ENCODE results near the gene ZNF771. TPM values are rescaled to one million over a fixed set of nuclear protein-coding genes. Genes with fewer than 3 reads are reported as not detected.

ZNF771 gene
- total RNA-seq, 6 donors from 2014 or later, result 5.2 to 12.3 (median 7.2) TPM

GRCh38 chr16:30359871-30360170 is 47.6 kb upstream of the ZNF771 start:
- WGBS, 2 donors, result 74 to 77% methylated on average over 5 to 6 of the region's 6 CpGs
- DNase-seq (no peak), ATAC-seq (ENCODE audit: low FRiP score in 2 of 2) (no peak)
- H3K27me3 ChIP-seq, result no peaks in the 10 kb centered on the region
- no peak overlapping the region for H3K27ac ChIP-seq
- no peaks in the 10 kb centered on the region for H3K9me3 ChIP-seq
- H3K4me3 ChIP-seq, result no peak overlapping the region
- H3K36me3 ChIP-seq, result peaks cover 17 to 72% (median 47%) of the 10 kb centered on the region in 4 donors
- no peak for TF ChIP-seq POLR2AphosphoS5 (IDR thresholded peaks at IDR 0.05)
- no peak for TF ChIP-seq POLR2A (IDR thresholded peaks at IDR 0.05)
- TF ChIP-seq CTCF (IDR thresholded peaks at IDR 0.05), result no peak
- TF ChIP-seq EP300 (IDR thresholded peaks at IDR 0.05), result no peak
- peaks cover 13 to 23% (median 13%) of the 10 kb centered on the region in 4 donors for H3K4me1 ChIP-seq

GRCh38 chr16:30361180-30361579 is 46.2 kb upstream of the ZNF771 start:
- Histone ChIP-seq H3K4me1 (peaks cover 6 to 18% (median 9%) of the 10 kb centered on the region in 4 donors), H3K4me3 (no peak overlapping the region), H3K36me3 (peaks cover 20 to 85% (median 55%) of the 10 kb centered on the region in 4 donors), H3K27ac (no peak overlapping the region), H3K27me3 (no peaks in the 10 kb centered on the region), H3K9me3 (no peaks in the 10 kb centered on the region)
- TF ChIP-seq CTCF (IDR thresholded peaks at IDR 0.05) (no peak), POLR2AphosphoS5 (IDR thresholded peaks at IDR 0.05) (no peak), EP300 (IDR thresholded peaks at IDR 0.05) (no peak), POLR2A (IDR thresholded peaks at IDR 0.05) (no peak)
- ATAC-seq (ENCODE audit: low FRiP score in 2 of 2) (no peak), DNase-seq (no peak)
- WGBS, 2 donors, result 95 to 97% methylated on average over 7 of the region's 7 CpGs

DNA sequence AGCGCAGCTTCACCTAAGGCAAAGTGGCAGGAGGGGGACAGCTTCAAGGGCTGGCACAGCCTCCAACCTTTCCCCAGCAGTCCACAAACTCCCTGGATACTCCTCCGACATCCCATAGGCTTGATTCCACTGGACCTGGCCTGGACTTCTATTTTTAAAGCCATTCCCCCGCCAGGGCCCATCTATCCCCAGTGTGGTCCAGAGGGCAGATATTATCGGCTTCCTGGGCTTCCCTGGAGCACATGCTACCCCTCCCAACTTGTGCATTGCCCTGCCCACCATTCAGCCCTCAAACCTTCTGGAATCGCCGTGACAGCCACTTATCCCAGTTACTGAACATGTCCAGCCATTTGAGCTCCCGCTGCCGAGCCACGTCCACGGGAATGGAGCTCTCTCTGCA is 42.2 kb upstream of the ZNF771 start:
- DNase-seq, result no peak
- WGBS, 2 donors, result 82 to 94% methylated on average over 10 of the region's 10 CpGs

GRCh38 chr16:30366511-30366910 is 40.9 kb upstream of the ZNF771 start:
- no peak for ATAC-seq (ENCODE audit: low FRiP score in 2 of 2)
- Histone ChIP-seq H3K9me3 (no peaks in the 10 kb centered on the region), H3K4me1 (peaks cover 30 to 41% (median 32%) of the 10 kb centered on the region in 4 donors), H3K4me3 (no peak overlapping the region), H3K27ac (no peak overlapping the region), H3K27me3 (no peaks in the 10 kb centered on the region), H3K36me3 (peaks cover 8 to 42% (median 28%) of the 10 kb centered on the region in 4 donors)
- 66 to 77% methylated on average over 4 of the region's 4 CpGs for WGBS, 2 donors
- no peak for TF ChIP-seq POLR2A (IDR thresholded peaks at IDR 0.05)
- TF ChIP-seq POLR2AphosphoS5 (IDR thresholded peaks at IDR 0.05), result no peak
- TF ChIP-seq EP300 (IDR thresholded peaks at IDR 0.05), result no peak
- TF ChIP-seq CTCF (IDR thresholded peaks at IDR 0.05), result no peak
- DNase-seq, result no peak

More for the DNA sequence above, 42.2 kb upstream of the ZNF771 start:
- H3K36me3 ChIP-seq, result peaks cover 8 to 51% (median 28%) of the 10 kb centered on the region in 4 donors
- no peak for ATAC-seq (ENCODE audit: low FRiP score in 2 of 2)
- TF ChIP-seq EP300 (IDR thresholded peaks at IDR 0.05), result no peak
- no peak for TF ChIP-seq POLR2A (IDR thresholded peaks at IDR 0.05)
- no peak for TF ChIP-seq CTCF (IDR thresholded peaks at IDR 0.05)
- TF ChIP-seq POLR2AphosphoS5 (IDR thresholded peaks at IDR 0.05), result no peak
- H3K4me1 ChIP-seq, result peaks cover 25 to 36% (median 28%) of the 10 kb centered on the region in 4 donors
- H3K9me3 ChIP-seq, result no peaks in the 10 kb centered on the region
- no peaks in the 10 kb centered on the region for H3K27me3 ChIP-seq
- no peak overlapping the region for H3K27ac ChIP-seq
- H3K4me3 ChIP-seq, result no peak overlapping the region

- Histone ChIP-seq H3K9me3 (no peaks in the 10 kb centered on the region), H3K27ac (peak overlapping the region in 2 of 4 donors; percentile 85 to 91), H3K4me1 (peaks cover 32 to 41% (median 33%) of the 10 kb centered on the region in 4 donors), H3K4me3 (peak overlapping the region in 3 of 4 donors; percentile 79 to 95 (median 84)), H3K27me3 (no peaks in the 10 kb centered on the region), H3K36me3 (peaks cover 8 to 35% (median 23%) of the 10 kb centered on the region in 4 donors)
- WGBS, 2 donors, result 59 to 69% methylated on average over 10 of the region's 10 CpGs
- DNase-seq, result no peak
- ATAC-seq (ENCODE audit: low FRiP score in 2 of 2), result no peak
- TF ChIP-seq CTCF (IDR thresholded peaks at IDR 0.05) (no peak), POLR2A (IDR thresholded peaks at IDR 0.05) (no peak), POLR2AphosphoS5 (IDR thresholded peaks at IDR 0.05) (no peak), EP300 (IDR thresholded peaks at IDR 0.05) (no peak)
Observed at GRCh38 chr16:30367349-30368009, 39.9 kb upstream of the ZNF771 start.
